Measurements from ENCODE around the gene FADS1. TPM values are rescaled to one million over a fixed set of nuclear protein-coding genes. Genes with fewer than 3 reads are reported as not detected.

The FADS1 gene
- total and polyA plus RNA-seq, 7 experiments from 2014 or later = 0.62 to 52.1 (median 2.6) TPM; not detected in 1

DNA sequence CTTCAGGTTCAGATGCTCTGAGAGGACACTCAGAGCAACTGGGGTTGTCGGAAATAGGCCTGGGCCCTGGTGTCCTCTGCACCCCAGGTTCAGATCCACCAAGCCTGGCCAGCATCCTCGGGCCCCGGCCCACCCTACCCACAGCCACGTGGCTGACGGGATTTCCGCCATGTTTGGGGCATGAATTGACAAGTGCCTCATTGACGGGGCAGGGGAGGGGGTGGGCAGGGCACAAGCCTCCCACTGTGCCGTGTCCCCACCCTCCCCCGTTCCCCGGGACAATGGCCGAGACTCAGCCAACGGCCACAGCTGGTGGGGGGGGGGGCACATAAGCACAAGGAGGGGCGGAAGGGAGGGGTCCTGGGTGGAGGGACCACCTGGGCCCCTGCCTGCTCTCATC, 55.9 kb downstream of the FADS1 start:
- no peak overlapping the region for H3K4me3 Mint-ChIP-seq
- peaks cover 0 to 6% (median 0%) of the 10 kb centered on the region in 5 donors for H3K27me3 Mint-ChIP-seq
- ChIA-PET CTCF (no interaction called here), POLR2A (no interaction called here)
- no peak for DNase-seq
- no peak overlapping the region for H3K27ac Mint-ChIP-seq
- Histone ChIP-seq H3K27me3 (ENCODE audit: control insufficient read depth in 2 of 2, insufficient read depth in 2 of 2, low read length in 2 of 2) (no peaks in the 10 kb centered on the region), H3K4me1 (ENCODE audit: control insufficient read depth in 2 of 2, insufficient read depth in 2 of 2, low read length in 2 of 2) (no peaks in the 10 kb centered on the region), H3K36me3 (ENCODE audit: control insufficient read depth in 2 of 3, insufficient read depth in 3 of 3, low read length in 3 of 3) (no peaks in the 10 kb centered on the region), H3K9me3 (ENCODE audit: control insufficient read depth in 2 of 3, low read length in 3 of 3) (no peaks in the 10 kb centered on the region), H3K27ac (ENCODE audit: low read depth, low read length) (no peak overlapping the region), H3K4me3 (ENCODE audit: low read length) (no peak overlapping the region)
- no peaks in the 10 kb centered on the region for H3K9me3 Mint-ChIP-seq
- H3K4me1 Mint-ChIP-seq = peaks cover 0 to 10% (median 0%) of the 10 kb centered on the region in 7 donors
- H3K36me3 Mint-ChIP-seq = no peaks in the 10 kb centered on the region
- intact Hi-C loops (cut with micrococcal nuclease) = no loop called here
- no peak for ATAC-seq

DNA sequence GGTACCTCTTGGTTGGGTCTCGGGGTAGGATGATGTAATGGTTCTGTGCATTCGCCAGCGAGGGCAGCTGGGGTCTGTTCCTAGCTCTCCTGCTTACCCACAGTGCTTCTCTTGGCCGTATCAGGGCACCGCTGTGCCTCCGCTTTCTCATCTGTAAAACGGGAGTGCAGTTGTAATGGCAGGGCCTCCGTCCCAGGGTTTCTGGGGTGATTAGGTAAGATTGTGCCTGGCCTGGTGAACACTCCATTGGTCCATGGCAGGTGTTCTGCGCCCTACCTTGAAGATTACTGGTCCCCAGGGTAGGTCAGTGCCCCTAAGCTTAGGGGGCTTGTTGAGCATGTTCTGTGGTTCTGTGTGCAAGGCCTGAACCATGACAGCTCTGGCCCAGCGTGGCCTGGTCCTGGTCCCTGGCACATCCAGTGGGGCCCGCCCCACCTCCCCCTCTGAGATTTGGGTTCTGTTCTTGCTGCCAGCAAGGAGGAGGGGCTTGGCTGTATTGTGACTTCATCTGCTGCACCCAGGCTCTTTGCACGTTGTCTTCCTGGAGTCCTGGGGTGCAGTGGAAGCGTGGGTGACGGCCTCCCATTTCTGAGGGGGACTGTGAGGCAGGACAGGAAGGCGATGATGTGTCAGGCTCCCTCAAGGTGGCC, 59.5 kb downstream of the FADS1 start:
- Histone ChIP-seq H3K4me1 (ENCODE audit: control insufficient read depth in 2 of 2, insufficient read depth in 2 of 2, low read length in 2 of 2) (no peaks in the 10 kb centered on the region), H3K36me3 (ENCODE audit: control insufficient read depth in 2 of 3, insufficient read depth in 3 of 3, low read length in 3 of 3) (no peaks in the 10 kb centered on the region), H3K27me3 (ENCODE audit: control insufficient read depth in 2 of 2, insufficient read depth in 2 of 2, low read length in 2 of 2) (peaks cover 0 to 3% of the 10 kb centered on the region in 2 donors), H3K4me3 (ENCODE audit: low read length) (no peak overlapping the region), H3K9me3 (ENCODE audit: control insufficient read depth in 2 of 3, low read length in 3 of 3) (no peaks in the 10 kb centered on the region), H3K27ac (ENCODE audit: low read depth, low read length) (no peak overlapping the region)
- DNase-seq (no peak), ATAC-seq (no peak)
- H3K36me3 Mint-ChIP-seq = no peaks in the 10 kb centered on the region
- peaks cover 0 to 12% (median 6%) of the 10 kb centered on the region in 7 donors for H3K4me1 Mint-ChIP-seq
- H3K27ac Mint-ChIP-seq = peak overlapping the region in 1 of 9 donors; percentile 9
- peaks cover 0 to 13% (median 11%) of the 10 kb centered on the region in 5 donors for H3K27me3 Mint-ChIP-seq
- H3K4me3 Mint-ChIP-seq = no peak overlapping the region
- CTCF ChIA-PET = no interaction called here
- no peaks in the 10 kb centered on the region for H3K9me3 Mint-ChIP-seq
- intact Hi-C loops (cut with micrococcal nuclease) = no loop called here
- POLR2A ChIA-PET = no interaction called here

DNA sequence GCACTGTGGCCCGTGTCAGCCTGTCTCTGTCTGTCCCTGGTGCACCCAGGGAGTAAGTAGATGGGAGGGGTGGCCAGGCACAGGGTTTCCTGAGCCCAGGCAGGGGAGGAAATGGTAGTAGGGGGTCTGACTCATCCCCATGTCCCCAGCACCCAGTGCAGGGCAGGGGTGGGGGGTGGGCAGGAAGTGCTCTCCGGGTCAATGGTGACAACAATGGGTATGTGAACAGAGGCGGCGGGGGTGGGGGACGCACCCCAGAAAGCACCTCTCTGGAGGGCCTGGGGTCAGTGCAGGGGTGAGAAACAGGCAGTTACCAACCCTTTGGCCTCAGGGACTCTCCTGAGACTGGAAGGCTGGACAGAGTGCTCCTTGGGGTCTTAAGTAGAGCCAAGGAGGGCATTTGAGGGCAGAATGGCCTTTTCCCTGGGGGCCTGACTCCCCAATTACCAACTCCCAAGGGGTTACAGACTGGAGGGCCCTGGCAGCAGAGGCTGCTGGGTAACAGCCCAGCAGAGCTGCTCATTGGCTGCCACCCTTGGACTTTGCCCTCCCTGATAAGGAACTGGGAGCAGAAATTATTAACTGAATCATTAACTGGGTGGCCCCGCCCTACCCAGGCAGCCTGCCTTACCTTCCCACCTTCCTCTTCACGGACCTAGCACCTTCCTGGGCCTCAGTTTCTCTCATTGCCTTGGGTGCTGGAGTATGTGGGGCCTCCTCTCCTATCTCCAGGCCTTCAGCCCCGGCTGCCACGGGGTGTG, 60.2 kb downstream of the FADS1 start:
- intact Hi-C loops (cut with micrococcal nuclease) = no loop called here
- H3K27me3 Mint-ChIP-seq = peaks cover 0 to 18% (median 8%) of the 10 kb centered on the region in 5 donors
- peaks cover 0 to 6% of the 10 kb centered on the region in 2 donors for H3K27me3 ChIP-seq (ENCODE audit: control insufficient read depth in 2 of 2, insufficient read depth in 2 of 2, low read length in 2 of 2)
- DNase-seq (no peak), ATAC-seq (peak; percentile 42)
- H3K36me3 Mint-ChIP-seq = no peaks in the 10 kb centered on the region
- H3K9me3 ChIP-seq (ENCODE audit: control insufficient read depth in 2 of 3, low read length in 3 of 3) = no peaks in the 10 kb centered on the region
- no peak overlapping the region for H3K27ac ChIP-seq (ENCODE audit: low read depth, low read length)
- CTCF ChIA-PET = no interaction called here
- no peak overlapping the region for H3K4me3 Mint-ChIP-seq
- H3K36me3 ChIP-seq (ENCODE audit: control insufficient read depth in 2 of 3, insufficient read depth in 3 of 3, low read length in 3 of 3) = no peaks in the 10 kb centered on the region
- no peak overlapping the region for H3K4me3 ChIP-seq (ENCODE audit: low read length)
- no peaks in the 10 kb centered on the region for H3K9me3 Mint-ChIP-seq
- H3K4me1 Mint-ChIP-seq = peaks cover 0 to 13% (median 10%) of the 10 kb centered on the region in 7 donors
- POLR2A ChIA-PET = no interaction called here
- peak overlapping the region in 2 of 9 donors; percentile 9 to 18 for H3K27ac Mint-ChIP-seq
- H3K4me1 ChIP-seq (ENCODE audit: control insufficient read depth in 2 of 2, insufficient read depth in 2 of 2, low read length in 2 of 2) = no peaks in the 10 kb centered on the region

DNA sequence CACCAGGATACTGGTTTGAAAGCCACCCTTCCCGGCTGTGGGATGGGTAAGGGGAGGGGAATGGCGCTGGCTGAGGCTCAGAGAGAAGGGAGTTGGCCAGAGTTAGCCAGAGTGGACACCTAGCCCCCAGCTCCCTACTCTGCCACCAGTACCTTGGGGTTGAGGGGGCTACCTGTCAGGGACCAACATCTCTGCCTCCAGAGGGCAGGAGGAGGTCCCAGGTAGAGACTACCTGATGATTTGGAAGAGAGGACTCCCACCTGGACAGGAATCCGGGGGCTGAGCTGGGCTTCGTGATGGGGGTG, 60.7 kb downstream of the FADS1 start:
- no peaks in the 10 kb centered on the region for H3K9me3 Mint-ChIP-seq
- no peaks in the 10 kb centered on the region for H3K9me3 ChIP-seq (ENCODE audit: control insufficient read depth in 2 of 3, low read length in 3 of 3)
- ChIA-PET CTCF (no interaction called here), POLR2A (no interaction called here)
- H3K4me1 Mint-ChIP-seq = peaks cover 2 to 16% (median 11%) of the 10 kb centered on the region in 7 donors
- H3K4me3 Mint-ChIP-seq = no peak overlapping the region
- peaks cover 0 to 6% of the 10 kb centered on the region in 2 donors for H3K27me3 ChIP-seq (ENCODE audit: control insufficient read depth in 2 of 2, insufficient read depth in 2 of 2, low read length in 2 of 2)
- H3K36me3 Mint-ChIP-seq = no peaks in the 10 kb centered on the region
- DNase-seq = no peak
- H3K4me3 ChIP-seq (ENCODE audit: low read length) = no peak overlapping the region
- no peaks in the 10 kb centered on the region for H3K4me1 ChIP-seq (ENCODE audit: control insufficient read depth in 2 of 2, insufficient read depth in 2 of 2, low read length in 2 of 2)
- no peaks in the 10 kb centered on the region for H3K36me3 ChIP-seq (ENCODE audit: control insufficient read depth in 2 of 3, insufficient read depth in 3 of 3, low read length in 3 of 3)
- H3K27ac ChIP-seq (ENCODE audit: low read depth, low read length) = no peak overlapping the region
- ATAC-seq = no peak
- no peak overlapping the region for H3K27ac Mint-ChIP-seq
- H3K27me3 Mint-ChIP-seq = peaks cover 4 to 23% (median 10%) of the 10 kb centered on the region in 5 donors
- intact Hi-C loops (cut with micrococcal nuclease) = no loop called here

DNA sequence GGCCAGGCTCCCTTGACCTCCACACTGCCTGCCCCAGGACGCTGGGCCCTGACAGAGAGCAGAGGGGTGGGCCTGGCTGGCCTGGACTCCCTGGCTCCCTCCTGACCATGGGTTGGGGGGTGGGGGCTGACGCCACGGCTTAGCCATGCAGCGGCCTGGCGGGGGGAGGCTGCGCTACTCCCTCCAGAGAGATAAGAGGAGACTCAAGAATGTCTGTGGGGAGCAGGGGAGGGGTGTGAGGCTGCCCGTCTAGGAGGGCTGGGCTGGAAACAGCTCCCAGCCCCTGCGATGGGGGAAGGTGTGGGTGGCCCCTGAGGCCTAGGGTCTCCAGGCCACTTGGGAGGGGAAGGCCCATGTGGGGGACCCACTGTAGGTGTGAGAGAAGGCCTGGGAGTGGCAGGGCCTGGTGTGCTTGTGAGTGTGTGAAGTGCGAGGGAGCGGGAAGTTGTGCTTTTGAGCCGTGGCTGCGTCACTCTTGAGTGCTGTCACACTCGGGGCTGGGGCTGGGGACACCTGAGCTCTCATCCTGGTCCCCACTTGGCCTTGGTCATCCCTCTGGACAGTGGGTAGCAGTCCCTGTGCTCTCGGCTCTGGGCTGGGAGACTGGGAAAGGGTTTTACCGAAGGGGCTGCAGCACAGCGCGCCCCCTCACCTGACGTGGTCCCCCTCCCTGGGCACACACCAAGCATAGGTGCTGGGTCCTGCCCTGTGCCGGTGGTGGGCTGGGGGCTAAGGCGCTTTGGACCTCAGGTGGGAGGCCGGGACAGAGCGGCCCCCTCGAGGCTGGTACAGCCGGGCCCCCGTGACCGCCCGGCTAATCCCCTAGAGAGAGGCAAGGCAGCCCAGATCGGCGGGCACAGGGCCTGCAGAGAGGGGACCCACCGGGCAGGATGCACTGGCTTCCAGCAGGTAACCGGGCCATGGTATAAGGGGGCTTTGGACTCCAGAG, 62.0 kb downstream of the FADS1 start:
- no peak for DNase-seq
- intact Hi-C loops (cut with micrococcal nuclease) = no loop called here
- H3K36me3 Mint-ChIP-seq = no peaks in the 10 kb centered on the region
- Histone ChIP-seq H3K9me3 (ENCODE audit: control insufficient read depth in 2 of 3, low read length in 3 of 3) (no peaks in the 10 kb centered on the region), H3K27me3 (ENCODE audit: control insufficient read depth in 2 of 2, insufficient read depth in 2 of 2, low read length in 2 of 2) (peaks cover 0 to 6% of the 10 kb centered on the region in 2 donors), H3K36me3 (ENCODE audit: control insufficient read depth in 2 of 3, insufficient read depth in 3 of 3, low read length in 3 of 3) (no peaks in the 10 kb centered on the region), H3K4me3 (ENCODE audit: low read length) (no peak overlapping the region), H3K27ac (ENCODE audit: low read depth, low read length) (no peak overlapping the region), H3K4me1 (ENCODE audit: control insufficient read depth in 2 of 2, insufficient read depth in 2 of 2, low read length in 2 of 2) (no peaks in the 10 kb centered on the region)
- H3K27ac Mint-ChIP-seq = no peak overlapping the region
- ChIA-PET POLR2A (no interaction called here), CTCF (no interaction called here)
- no peak for ATAC-seq
- no peaks in the 10 kb centered on the region for H3K9me3 Mint-ChIP-seq
- peaks cover 6 to 18% (median 11%) of the 10 kb centered on the region in 7 donors for H3K4me1 Mint-ChIP-seq
- H3K27me3 Mint-ChIP-seq = peaks cover 12 to 29% (median 15%) of the 10 kb centered on the region in 5 donors
- H3K4me3 Mint-ChIP-seq = no peak overlapping the region

DNA sequence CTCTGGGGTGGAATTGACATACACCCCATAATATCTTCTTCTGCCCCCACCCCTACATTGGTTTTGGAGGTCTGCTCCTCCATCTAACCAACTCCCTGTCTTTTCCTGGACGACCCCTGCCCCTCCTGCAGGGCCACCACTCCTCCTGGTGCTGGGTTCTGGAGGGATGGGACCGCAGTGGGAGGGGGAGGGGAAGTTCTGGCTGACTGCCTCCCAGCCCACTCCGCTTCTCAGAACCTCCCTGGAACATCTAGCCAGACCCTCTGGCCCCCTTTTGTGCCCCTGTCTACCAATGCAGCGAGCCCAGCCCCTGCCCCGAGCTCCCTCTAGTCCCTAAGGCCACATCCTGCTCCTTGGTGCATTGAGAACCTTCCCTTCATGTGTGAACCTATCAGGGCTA, 63.1 kb downstream of the FADS1 start:
- intact Hi-C loops (cut with micrococcal nuclease) = loop anchor here (2.0 kb wide), 2 partner anchors 23 to 355 kb away; no protein-coding TSS in a partner anchor
- H3K27ac Mint-ChIP-seq = peak overlapping the region in 1 of 9 donors; percentile 38
- Histone ChIP-seq H3K9me3 (ENCODE audit: control insufficient read depth in 2 of 3, low read length in 3 of 3) (no peaks in the 10 kb centered on the region), H3K27ac (ENCODE audit: low read depth, low read length) (no peak overlapping the region), H3K27me3 (ENCODE audit: control insufficient read depth in 2 of 2, insufficient read depth in 2 of 2, low read length in 2 of 2) (peaks cover 0 to 6% of the 10 kb centered on the region in 2 donors), H3K4me3 (ENCODE audit: low read length) (no peak overlapping the region), H3K36me3 (ENCODE audit: control insufficient read depth in 2 of 3, insufficient read depth in 3 of 3, low read length in 3 of 3) (no peaks in the 10 kb centered on the region), H3K4me1 (ENCODE audit: control insufficient read depth in 2 of 2, insufficient read depth in 2 of 2, low read length in 2 of 2) (no peaks in the 10 kb centered on the region)
- no peak for DNase-seq
- peaks cover 6 to 18% (median 11%) of the 10 kb centered on the region in 7 donors for H3K4me1 Mint-ChIP-seq
- H3K4me3 Mint-ChIP-seq = peak overlapping the region; percentile 52 to 81 (median 74)
- CTCF ChIA-PET = interaction anchor here (1.3 kb wide), 1 partner anchor 272 kb away, joined by 3 read pairs; no protein-coding TSS in a partner anchor
- H3K27me3 Mint-ChIP-seq = peaks cover 18 to 35% (median 24%) of the 10 kb centered on the region in 5 donors
- H3K36me3 Mint-ChIP-seq = peaks cover 0 to 3% (median 0%) of the 10 kb centered on the region in 5 donors
- no peak for ATAC-seq
- H3K9me3 Mint-ChIP-seq = peaks cover 0 to 1% (median 0%) of the 10 kb centered on the region in 11 donors
- POLR2A ChIA-PET = no interaction called here

Data from naive thymus-derived CD4-positive, alpha-beta T cell (primary cell).